WTC11 (cell line): ENCODE results near the gene ZNF598. TPM values are rescaled to one million over a fixed set of nuclear protein-coding genes. Genes with fewer than 3 reads are reported as not detected.

Experiments
- ATAC-seq: fragments of 200-7000 bp; cut with Tn5 transposase; 2 replicates; pipeline ENCODE4 v1.10.0; 2021; ENCODE audit warnings: mild to moderate bottlenecking, moderate library complexity
- CTCF ChIA-PET: fragments of 300-600 bp; sonication (Branson Sonifier 250); formaldehyde crosslinking; loops from one replicate; lab custom pipeline; 2021; ENCODE audit warnings: antibody characterized with exemption; lab: Charles Lee
- POLR2A ChIA-PET: fragments of 350-600 bp; sonication (Branson Sonifier 250); formaldehyde crosslinking; loops from one replicate; lab custom pipeline; 2021; ENCODE audit warnings: antibody characterized with exemption; lab: Charles Lee
- DNase-seq: peaks from one replicate; pipeline ENCODE4 v3.0.0; 2021; ENCODE audit warnings: low spot score
- H3K27ac Mint-ChIP-seq: 2 replicates; pipeline ENCODE4 v1.8.0; 2021; ENCODE audit warnings: mixed read lengths
- H3K27me3 Mint-ChIP-seq: 2 replicates; pipeline ENCODE4 v1.8.0; 2021; ENCODE audit warnings: low read depth, mild to moderate bottlenecking, moderate library complexity, mixed read lengths
- H3K36me3 Mint-ChIP-seq: 2 replicates; pipeline ENCODE4 v1.8.0; 2021; ENCODE audit warnings: mixed read lengths
- H3K4me1 Mint-ChIP-seq: 2 replicates; pipeline ENCODE4 v1.8.0; 2022; ENCODE audit warnings: mixed read lengths
- H3K4me3 Mint-ChIP-seq: 2 replicates; pipeline ENCODE4 v1.8.0; 2021; ENCODE audit warnings: mild to moderate bottlenecking, moderate library complexity, mixed read lengths
- H3K9me3 Mint-ChIP-seq: 2 replicates; pipeline ENCODE4 v1.8.0; 2021; ENCODE audit warnings: mixed read lengths
- GRHL2 ChIP-seq: fragments of 250-450 bp; sonication (Bioruptor Pico); IDR thresholded peaks from 2 replicates; pipeline ENCODE4 v1.8.0; 2022; ENCODE audit warnings: mild to moderate bottlenecking, moderate library complexity; ENCODE audit not compliant: insufficient replicate concordance, severe bottlenecking
- GTF2I ChIP-seq: fragments of 250-450 bp; sonication (Bioruptor Pico); conservative IDR thresholded peaks from 2 replicates; pipeline ENCODE4 v1.4.0; 2021; ENCODE audit warnings: mild to moderate bottlenecking
- IRF2 ChIP-seq: sonication (generic); formaldehyde crosslinking; IDR thresholded peaks from 2 replicates; pipeline ENCODE4 v1.8.0; 2022; ENCODE audit warnings: low read depth, missing genetic modification reagents, borderline replicate concordance
- MXD4 ChIP-seq: fragments of 250-450 bp; sonication (Bioruptor Pico); IDR thresholded peaks from 2 replicates; pipeline ENCODE4 v1.8.0; 2021; ENCODE audit warnings: mild to moderate bottlenecking, moderate library complexity, borderline replicate concordance
- NFYB ChIP-seq: sonication (generic); formaldehyde crosslinking; conservative IDR thresholded peaks from 2 replicates; pipeline ENCODE4 v1.8.0; 2022; ENCODE audit warnings: low read depth, missing genetic modification reagents
- RORB ChIP-seq: fragments of 250-450 bp; sonication (Bioruptor Pico); IDR thresholded peaks from 2 replicates; pipeline ENCODE4 v1.9.0; 2021; ENCODE audit warnings: mild to moderate bottlenecking
- SP1 ChIP-seq: sonication (generic); formaldehyde crosslinking; conservative IDR thresholded peaks from 2 replicates; pipeline ENCODE4 v1.8.1; 2022; ENCODE audit warnings: missing genetic modification reagents
- TCF7 ChIP-seq: sonication (generic); formaldehyde crosslinking; IDR thresholded peaks from 2 replicates; pipeline ENCODE4 v1.8.0; 2022; ENCODE audit warnings: mild to moderate bottlenecking, low read depth, missing genetic modification reagents, moderate library complexity
- TEAD4 ChIP-seq: sonication (generic); formaldehyde crosslinking; IDR thresholded peaks from 2 replicates; pipeline ENCODE4 v1.8.0; 2022; ENCODE audit warnings: mild to moderate bottlenecking, missing genetic modification reagents
- ZBTB21 ChIP-seq: sonication (generic); formaldehyde crosslinking; IDR thresholded peaks from 2 replicates; pipeline ENCODE4 v1.8.1; 2023; ENCODE audit warnings: mild to moderate bottlenecking, missing genetic modification reagents, borderline replicate concordance
- ZNF138 ChIP-seq: sonication (generic); formaldehyde crosslinking; conservative IDR thresholded peaks from 2 replicates; pipeline ENCODE4 v1.8.1; 2022; ENCODE audit warnings: mild to moderate bottlenecking, moderate library complexity, missing genetic modification reagents
- ZNF263 ChIP-seq: sonication (generic); formaldehyde crosslinking; IDR thresholded peaks from 2 replicates; pipeline ENCODE4 v1.8.1; 2022; ENCODE audit warnings: low read depth, mild to moderate bottlenecking, moderate library complexity, missing genetic modification reagents
- total RNA-seq: library from RNA; stranded (reverse); gene quantifications from 3 replicates; pipeline ENCODE4 v1.2.3, GENCODE V29; 2021
- TF ChIP-seq, protein P1 (sequence below): sonication (generic); formaldehyde crosslinking; IDR thresholded peaks from 2 replicates; pipeline ENCODE4 v1.8.0; 2023; ENCODE audit warnings: missing genetic modification reagents, mild to moderate bottlenecking, borderline replicate concordance
- TF ChIP-seq, protein P2 (sequence below): sonication (generic); formaldehyde crosslinking; IDR thresholded peaks from 2 replicates; pipeline ENCODE4 v1.8.1; 2023; ENCODE audit warnings: mild to moderate bottlenecking, missing genetic modification reagents
- TF ChIP-seq, protein P3 (sequence below): sonication (generic); formaldehyde crosslinking; IDR thresholded peaks from 2 replicates; pipeline ENCODE4 v1.8.0; 2023; ENCODE audit warnings: mild to moderate bottlenecking, missing genetic modification reagents
- TF ChIP-seq, protein P4 (sequence below): sonication (generic); formaldehyde crosslinking; IDR thresholded peaks from 2 replicates; pipeline ENCODE4 v1.8.1; 2023; ENCODE audit warnings: mild to moderate bottlenecking, moderate library complexity, missing genetic modification reagents
- TF ChIP-seq, protein P5 (sequence below): sonication (generic); formaldehyde crosslinking; IDR thresholded peaks from 2 replicates; pipeline ENCODE4 v1.8.1; 2022; ENCODE audit warnings: mild to moderate bottlenecking, moderate library complexity, missing genetic modification reagents
- TF ChIP-seq, protein P6 (sequence below): sonication (generic); formaldehyde crosslinking; IDR thresholded peaks from 2 replicates; pipeline ENCODE4 v1.8.1; 2022; ENCODE audit warnings: mild to moderate bottlenecking, missing genetic modification reagents, moderate library complexity, borderline replicate concordance

ZNF598 gene
- total RNA-seq, 1 experiment from 2014 or later: 66.4 TPM

DNA sequence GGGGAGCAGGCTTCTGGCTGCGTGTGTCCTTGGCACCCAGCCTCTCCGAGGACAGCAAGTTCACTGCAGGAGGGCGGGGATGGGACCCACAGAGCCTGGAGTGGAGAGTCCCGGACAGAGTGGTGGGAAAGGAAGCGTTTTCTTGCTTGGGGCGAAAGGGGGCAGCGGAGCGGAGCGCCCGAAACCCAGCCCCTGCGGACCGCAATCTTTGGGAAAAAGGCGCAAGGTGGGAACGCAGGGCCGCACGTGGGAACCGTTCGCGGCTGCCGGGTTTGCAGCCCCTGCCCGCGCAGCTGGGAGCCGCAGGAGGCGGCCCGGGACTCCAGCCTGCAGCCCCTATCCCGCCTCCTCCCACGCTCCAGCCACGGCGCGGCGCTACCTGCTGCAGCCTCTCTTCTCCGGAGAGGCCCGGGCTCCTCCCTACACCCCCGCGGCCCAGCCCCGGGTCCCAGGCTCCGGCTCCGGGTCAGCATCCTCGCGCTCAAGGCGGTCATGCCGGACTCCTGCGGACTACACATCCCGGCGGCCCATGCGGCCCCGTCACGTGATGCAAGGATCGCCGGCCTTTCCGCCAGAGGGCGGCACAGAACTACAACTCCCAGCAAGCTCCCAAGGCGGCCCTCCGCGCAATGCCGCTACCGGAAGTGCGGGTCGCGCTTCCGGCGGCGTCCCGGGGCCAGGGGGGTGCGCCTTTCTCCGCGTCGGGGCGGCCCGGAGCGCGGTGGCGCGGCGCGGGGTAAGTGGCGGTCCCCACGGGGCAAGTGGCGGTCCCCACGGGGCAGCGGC, 37.9 kb upstream of the ZNF598 start, which contains the start of the genes NTHL1 and TSC2 (continued):
- TF ChIP-seq, protein P1, sequence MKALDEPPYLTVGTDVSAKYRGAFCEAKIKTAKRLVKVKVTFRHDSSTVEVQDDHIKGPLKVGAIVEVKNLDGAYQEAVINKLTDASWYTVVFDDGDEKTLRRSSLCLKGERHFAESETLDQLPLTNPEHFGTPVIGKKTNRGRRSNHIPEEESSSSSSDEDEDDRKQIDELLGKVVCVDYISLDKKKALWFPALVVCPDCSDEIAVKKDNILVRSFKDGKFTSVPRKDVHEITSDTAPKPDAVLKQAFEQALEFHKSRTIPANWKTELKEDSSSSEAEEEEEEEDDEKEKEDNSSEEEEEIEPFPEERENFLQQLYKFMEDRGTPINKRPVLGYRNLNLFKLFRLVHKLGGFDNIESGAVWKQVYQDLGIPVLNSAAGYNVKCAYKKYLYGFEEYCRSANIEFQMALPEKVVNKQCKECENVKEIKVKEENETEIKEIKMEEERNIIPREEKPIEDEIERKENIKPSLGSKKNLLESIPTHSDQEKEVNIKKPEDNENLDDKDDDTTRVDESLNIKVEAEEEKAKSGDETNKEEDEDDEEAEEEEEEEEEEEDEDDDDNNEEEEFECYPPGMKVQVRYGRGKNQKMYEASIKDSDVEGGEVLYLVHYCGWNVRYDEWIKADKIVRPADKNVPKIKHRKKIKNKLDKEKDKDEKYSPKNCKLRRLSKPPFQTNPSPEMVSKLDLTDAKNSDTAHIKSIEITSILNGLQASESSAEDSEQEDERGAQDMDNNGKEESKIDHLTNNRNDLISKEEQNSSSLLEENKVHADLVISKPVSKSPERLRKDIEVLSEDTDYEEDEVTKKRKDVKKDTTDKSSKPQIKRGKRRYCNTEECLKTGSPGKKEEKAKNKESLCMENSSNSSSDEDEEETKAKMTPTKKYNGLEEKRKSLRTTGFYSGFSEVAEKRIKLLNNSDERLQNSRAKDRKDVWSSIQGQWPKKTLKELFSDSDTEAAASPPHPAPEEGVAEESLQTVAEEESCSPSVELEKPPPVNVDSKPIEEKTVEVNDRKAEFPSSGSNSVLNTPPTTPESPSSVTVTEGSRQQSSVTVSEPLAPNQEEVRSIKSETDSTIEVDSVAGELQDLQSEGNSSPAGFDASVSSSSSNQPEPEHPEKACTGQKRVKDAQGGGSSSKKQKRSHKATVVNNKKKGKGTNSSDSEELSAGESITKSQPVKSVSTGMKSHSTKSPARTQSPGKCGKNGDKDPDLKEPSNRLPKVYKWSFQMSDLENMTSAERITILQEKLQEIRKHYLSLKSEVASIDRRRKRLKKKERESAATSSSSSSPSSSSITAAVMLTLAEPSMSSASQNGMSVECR (CRISPR knock-in tag): peak; percentile 47; the same call in 1 of the 2 replicates
- TF ChIP-seq, protein P2, sequence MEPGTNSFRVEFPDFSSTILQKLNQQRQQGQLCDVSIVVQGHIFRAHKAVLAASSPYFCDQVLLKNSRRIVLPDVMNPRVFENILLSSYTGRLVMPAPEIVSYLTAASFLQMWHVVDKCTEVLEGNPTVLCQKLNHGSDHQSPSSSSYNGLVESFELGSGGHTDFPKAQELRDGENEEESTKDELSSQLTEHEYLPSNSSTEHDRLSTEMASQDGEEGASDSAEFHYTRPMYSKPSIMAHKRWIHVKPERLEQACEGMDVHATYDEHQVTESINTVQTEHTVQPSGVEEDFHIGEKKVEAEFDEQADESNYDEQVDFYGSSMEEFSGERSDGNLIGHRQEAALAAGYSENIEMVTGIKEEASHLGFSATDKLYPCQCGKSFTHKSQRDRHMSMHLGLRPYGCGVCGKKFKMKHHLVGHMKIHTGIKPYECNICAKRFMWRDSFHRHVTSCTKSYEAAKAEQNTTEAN (CRISPR knock-in tag): no peak
- no peak for TF ChIP-seq MXD4
- peak; percentile 91 for TF ChIP-seq SP1 (CRISPR knock-in tag)
- TF ChIP-seq ZNF263 (CRISPR knock-in tag): no peak
- TF ChIP-seq, protein P3, sequence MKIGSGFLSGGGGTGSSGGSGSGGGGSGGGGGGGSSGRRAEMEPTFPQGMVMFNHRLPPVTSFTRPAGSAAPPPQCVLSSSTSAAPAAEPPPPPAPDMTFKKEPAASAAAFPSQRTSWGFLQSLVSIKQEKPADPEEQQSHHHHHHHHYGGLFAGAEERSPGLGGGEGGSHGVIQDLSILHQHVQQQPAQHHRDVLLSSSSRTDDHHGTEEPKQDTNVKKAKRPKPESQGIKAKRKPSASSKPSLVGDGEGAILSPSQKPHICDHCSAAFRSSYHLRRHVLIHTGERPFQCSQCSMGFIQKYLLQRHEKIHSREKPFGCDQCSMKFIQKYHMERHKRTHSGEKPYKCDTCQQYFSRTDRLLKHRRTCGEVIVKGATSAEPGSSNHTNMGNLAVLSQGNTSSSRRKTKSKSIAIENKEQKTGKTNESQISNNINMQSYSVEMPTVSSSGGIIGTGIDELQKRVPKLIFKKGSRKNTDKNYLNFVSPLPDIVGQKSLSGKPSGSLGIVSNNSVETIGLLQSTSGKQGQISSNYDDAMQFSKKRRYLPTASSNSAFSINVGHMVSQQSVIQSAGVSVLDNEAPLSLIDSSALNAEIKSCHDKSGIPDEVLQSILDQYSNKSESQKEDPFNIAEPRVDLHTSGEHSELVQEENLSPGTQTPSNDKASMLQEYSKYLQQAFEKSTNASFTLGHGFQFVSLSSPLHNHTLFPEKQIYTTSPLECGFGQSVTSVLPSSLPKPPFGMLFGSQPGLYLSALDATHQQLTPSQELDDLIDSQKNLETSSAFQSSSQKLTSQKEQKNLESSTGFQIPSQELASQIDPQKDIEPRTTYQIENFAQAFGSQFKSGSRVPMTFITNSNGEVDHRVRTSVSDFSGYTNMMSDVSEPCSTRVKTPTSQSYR (CRISPR knock-in tag): no peak
- no peak for TF ChIP-seq NFYB (CRISPR knock-in tag)

DNA sequence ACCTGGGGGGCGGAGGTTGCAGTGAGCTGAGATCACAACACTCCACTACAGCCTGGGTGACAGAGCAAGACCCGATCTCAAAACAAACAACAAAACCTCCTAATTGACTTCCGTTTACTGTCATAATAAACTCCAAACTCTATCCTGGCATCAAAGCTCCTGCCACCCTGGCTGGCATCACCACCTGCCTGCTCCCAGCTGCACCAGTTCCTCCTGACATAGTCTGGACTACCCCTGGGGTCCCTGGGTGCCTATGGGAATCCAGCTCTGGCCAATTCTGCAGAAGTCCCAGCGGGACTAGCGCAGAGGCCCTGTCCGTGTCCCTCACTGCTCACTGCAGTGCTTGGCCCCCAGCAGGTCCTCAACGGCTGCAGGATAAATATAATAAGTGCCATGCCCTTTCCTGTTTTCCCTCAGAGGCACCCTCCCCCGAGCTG, 37.3 kb upstream of the ZNF598 start:
- Mint-ChIP-seq H3K9me3 (no peaks in the 10 kb centered on the region), H3K4me1 (peaks cover 10% of the 10 kb centered on the region), H3K4me3 (peak overlapping the region; percentile 91), H3K27ac (peak overlapping the region; percentile 54), H3K36me3 (peaks cover 3% of the 10 kb centered on the region; the same call in 1 of the 2 replicates), H3K27me3 (no peaks in the 10 kb centered on the region)
- DNase-seq: no peak
- POLR2A ChIA-PET: interaction anchor here (0.9 to 1.4 kb wide), 2 partner anchors 86 to 163 kb away, joined by 4 to 5 read pairs; partner anchors contain the start of gene BRICD5
- ATAC-seq: peak; percentile 4; the same call in 1 of the 2 replicates
- CTCF ChIA-PET: interaction anchor here (1.3 to 3.6 kb wide), 7 partner anchors 10 to 94 kb away, joined by 3 to 27 read pairs (median 17); no protein-coding TSS in a partner anchor
- TF ChIP-seq, protein P4, sequence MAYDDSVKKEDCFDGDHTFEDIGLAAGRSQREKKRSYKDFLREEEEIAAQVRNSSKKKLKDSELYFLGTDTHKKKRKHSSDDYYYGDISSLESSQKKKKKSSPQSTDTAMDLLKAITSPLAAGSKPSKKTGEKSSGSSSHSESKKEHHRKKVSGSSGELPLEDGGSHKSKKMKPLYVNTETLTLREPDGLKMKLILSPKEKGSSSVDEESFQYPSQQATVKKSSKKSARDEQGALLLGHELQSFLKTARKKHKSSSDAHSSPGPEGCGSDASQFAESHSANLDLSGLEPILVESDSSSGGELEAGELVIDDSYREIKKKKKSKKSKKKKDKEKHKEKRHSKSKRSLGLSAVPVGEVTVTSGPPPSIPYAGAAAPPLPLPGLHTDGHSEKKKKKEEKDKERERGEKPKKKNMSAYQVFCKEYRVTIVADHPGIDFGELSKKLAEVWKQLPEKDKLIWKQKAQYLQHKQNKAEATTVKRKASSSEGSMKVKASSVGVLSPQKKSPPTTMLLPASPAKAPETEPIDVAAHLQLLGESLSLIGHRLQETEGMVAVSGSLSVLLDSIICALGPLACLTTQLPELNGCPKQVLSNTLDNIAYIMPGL (CRISPR knock-in tag): no peak
- TF ChIP-seq GTF2I: no peak
- no peak for TF ChIP-seq GRHL2
- no peak for TF ChIP-seq RORB (CRISPR knock-in tag)
- no peak for TF ChIP-seq MXD4
- TF ChIP-seq TEAD4 (CRISPR knock-in tag): no peak
- TF ChIP-seq IRF2 (CRISPR knock-in tag): no peak
- TF ChIP-seq, protein P5, sequence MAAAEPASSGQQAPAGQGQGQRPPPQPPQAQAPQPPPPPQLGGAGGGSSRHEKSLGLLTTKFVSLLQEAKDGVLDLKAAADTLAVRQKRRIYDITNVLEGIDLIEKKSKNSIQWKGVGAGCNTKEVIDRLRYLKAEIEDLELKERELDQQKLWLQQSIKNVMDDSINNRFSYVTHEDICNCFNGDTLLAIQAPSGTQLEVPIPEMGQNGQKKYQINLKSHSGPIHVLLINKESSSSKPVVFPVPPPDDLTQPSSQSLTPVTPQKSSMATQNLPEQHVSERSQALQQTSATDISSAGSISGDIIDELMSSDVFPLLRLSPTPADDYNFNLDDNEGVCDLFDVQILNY (CRISPR knock-in tag): no peak
- no peak for TF ChIP-seq TCF7
- TF ChIP-seq ZBTB21 (CRISPR knock-in tag): no peak
- TF ChIP-seq, protein P6, sequence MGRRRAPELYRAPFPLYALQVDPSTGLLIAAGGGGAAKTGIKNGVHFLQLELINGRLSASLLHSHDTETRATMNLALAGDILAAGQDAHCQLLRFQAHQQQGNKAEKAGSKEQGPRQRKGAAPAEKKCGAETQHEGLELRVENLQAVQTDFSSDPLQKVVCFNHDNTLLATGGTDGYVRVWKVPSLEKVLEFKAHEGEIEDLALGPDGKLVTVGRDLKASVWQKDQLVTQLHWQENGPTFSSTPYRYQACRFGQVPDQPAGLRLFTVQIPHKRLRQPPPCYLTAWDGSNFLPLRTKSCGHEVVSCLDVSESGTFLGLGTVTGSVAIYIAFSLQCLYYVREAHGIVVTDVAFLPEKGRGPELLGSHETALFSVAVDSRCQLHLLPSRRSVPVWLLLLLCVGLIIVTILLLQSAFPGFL: no peak
- TF ChIP-seq ZNF138 (CRISPR knock-in tag): no peak
